ENCODE data around the gene TC2N. TPM values are rescaled to one million over a fixed set of nuclear protein-coding genes. Genes with fewer than 3 reads are reported as not detected.

Gene TC2N
- total and polyA plus RNA-seq, 2 donors (not counting 3 experiments of a cell fraction or from before 2014, with no cell fraction given), result 0.40 TPM; not detected in 1

DNA sequence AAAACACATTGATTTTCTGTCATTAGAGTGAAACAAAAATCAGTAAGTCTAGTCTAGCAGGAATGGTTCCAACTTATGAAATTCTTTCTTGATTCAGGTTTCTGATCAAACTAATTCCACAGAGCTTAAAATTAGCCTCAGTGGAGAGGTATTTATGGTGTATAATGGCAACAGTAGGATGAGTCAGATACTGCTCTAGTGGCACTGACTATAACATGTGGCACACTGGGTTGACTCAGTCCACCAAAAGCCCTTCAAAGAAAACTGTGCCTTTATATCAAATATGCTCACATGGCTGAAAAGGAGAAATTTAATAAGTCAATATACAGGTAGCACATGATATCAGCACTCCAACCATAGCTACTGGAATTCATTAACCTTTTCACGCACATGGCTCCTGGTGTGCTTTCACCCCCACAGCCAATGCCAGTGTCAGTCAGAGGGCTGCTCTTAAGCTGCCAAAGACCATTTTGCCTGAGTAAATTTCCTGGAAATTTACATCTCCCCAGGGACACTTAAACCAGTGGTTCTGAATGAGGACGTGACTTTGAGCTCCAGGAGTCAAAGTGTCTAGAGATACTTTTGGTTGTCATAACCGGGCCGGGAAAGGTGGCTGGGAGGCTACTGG lies 113.7 kb downstream of the TC2N start:
- Histone ChIP-seq H3K27ac (ENCODE audit: insufficient read depth, low read depth, low read length) (no peak overlapping the region), H3K36me3 (ENCODE audit: control insufficient read depth in 2 of 2, extremely low read depth in 1 of 2, insufficient read depth in 2 of 2, low read length in 2 of 2) (no peaks in the 10 kb centered on the region), H2AFZ (ENCODE audit: low read depth, low read length) (no peak overlapping the region), H3K4me2 (ENCODE audit: insufficient read depth, low read length) (no peak overlapping the region), H4K20me1 (replicated peaks; ENCODE audit: control insufficient read depth, extremely low read depth, insufficient read depth, low read length) (no peaks in the 10 kb centered on the region), H3K27me3 (ENCODE audit: control insufficient read depth in 2 of 2, insufficient read depth in 2 of 2, low read length in 2 of 2) (peaks cover 2 to 7% of the 10 kb centered on the region in 2 experiments), H3K4me3 (replicated peaks in 1 of 3; ENCODE audit: insufficient read depth in 1 of 3, low read depth in 1 of 3, low read length in 3 of 3) (no peak overlapping the region), H3K9ac (replicated peaks; ENCODE audit: extremely low read depth, insufficient read depth, low read length) (no peak overlapping the region), H3K79me2 (ENCODE audit: control insufficient read depth, insufficient read depth, low read length) (no peaks in the 10 kb centered on the region), H3K9me3 (replicated peaks; ENCODE audit: control insufficient read depth, insufficient read depth, low read length) (no peaks in the 10 kb centered on the region), H3K9me1 (replicated peaks; ENCODE audit: control insufficient read depth, extremely low read depth, insufficient read depth, low read length) (no peaks in the 10 kb centered on the region), H3K4me1 (ENCODE audit: control insufficient read depth, extremely low read depth, insufficient read depth, low read length) (no peaks in the 10 kb centered on the region)
- POLR2A ChIA-PET, result no interaction called here
- dilution Hi-C loops (cut with MboI; ENCODE audit: extremely low pct_ligation_motif_present, low sequenced_read_pairs) (no loop called here), intact Hi-C loops (cut with micrococcal nuclease) (no loop called here)
- CTCF ChIA-PET, result no interaction called here
- no peak for TF ChIP-seq JUN (IDR thresholded peaks at IDR 0.05; ENCODE audit: borderline replicate concordance, insufficient read depth, insufficient read length, low read depth)
- DNase-seq (ENCODE audit: low read depth, low spot score) (no peak), FAIRE-seq (no peak)
- BruUV-seq (replicated peaks), result no TSS peak

DNA sequence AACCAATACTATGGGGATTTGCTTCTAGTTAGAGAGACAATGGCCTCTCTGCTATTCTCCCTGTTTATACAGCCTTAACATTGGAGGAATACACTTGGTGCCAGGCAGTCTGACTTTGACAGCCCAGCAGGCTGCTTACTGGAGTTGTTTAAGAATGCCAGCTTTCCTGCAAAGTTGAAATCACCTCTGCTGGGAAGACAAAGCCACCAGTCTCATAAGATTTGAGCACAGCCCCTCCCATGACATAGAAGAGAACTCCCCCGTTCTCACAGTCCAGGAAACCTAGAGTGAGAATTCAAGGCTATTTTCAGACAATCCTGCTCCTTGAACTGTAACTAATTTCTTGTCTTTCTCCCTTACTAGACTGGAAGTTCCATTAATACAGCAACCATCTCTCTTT lies 114.4 kb downstream of the TC2N start:
- no peak overlapping the region for H3K4me2 ChIP-seq (ENCODE audit: insufficient read depth, low read length)
- FAIRE-seq (no peak), DNase-seq (ENCODE audit: low read depth, low spot score) (no peak)
- H3K27me3 ChIP-seq (ENCODE audit: control insufficient read depth in 2 of 2, insufficient read depth in 2 of 2, low read length in 2 of 2), result peaks cover 0 to 7% of the 10 kb centered on the region in 2 experiments
- H3K9me1 ChIP-seq (replicated peaks; ENCODE audit: control insufficient read depth, extremely low read depth, insufficient read depth, low read length), result no peaks in the 10 kb centered on the region
- no peaks in the 10 kb centered on the region for H4K20me1 ChIP-seq (replicated peaks; ENCODE audit: control insufficient read depth, extremely low read depth, insufficient read depth, low read length)
- no peak overlapping the region for H3K9ac ChIP-seq (replicated peaks; ENCODE audit: extremely low read depth, insufficient read depth, low read length)
- TF ChIP-seq POLR2AphosphoS5 (IDR thresholded peaks at IDR 0.05; ENCODE audit: insufficient read depth, low read depth, low read length) (no peak), FOS (IDR thresholded peaks at IDR 0.05; ENCODE audit: borderline replicate concordance, insufficient read depth, low read length) (no peak), GATA2 (IDR thresholded peaks at IDR 0.05; ENCODE audit: insufficient read depth, insufficient read length, low read depth, low read length) (no peak), POLR2A (IDR thresholded peaks at IDR 0.05; ENCODE audit: low read depth, low read length) (no peak), MYC (IDR thresholded peaks at IDR 0.05; ENCODE audit: low read depth, low read length) (no peak), JUN (IDR thresholded peaks at IDR 0.05; ENCODE audit: borderline replicate concordance, insufficient read depth, insufficient read length, low read depth) (no peak), EZH2 (IDR thresholded peaks at IDR 0.05; ENCODE audit: borderline replicate concordance, low read depth, low read length, severe bottlenecking) (no peak)
- TF ChIP-seq, protein P1, sequence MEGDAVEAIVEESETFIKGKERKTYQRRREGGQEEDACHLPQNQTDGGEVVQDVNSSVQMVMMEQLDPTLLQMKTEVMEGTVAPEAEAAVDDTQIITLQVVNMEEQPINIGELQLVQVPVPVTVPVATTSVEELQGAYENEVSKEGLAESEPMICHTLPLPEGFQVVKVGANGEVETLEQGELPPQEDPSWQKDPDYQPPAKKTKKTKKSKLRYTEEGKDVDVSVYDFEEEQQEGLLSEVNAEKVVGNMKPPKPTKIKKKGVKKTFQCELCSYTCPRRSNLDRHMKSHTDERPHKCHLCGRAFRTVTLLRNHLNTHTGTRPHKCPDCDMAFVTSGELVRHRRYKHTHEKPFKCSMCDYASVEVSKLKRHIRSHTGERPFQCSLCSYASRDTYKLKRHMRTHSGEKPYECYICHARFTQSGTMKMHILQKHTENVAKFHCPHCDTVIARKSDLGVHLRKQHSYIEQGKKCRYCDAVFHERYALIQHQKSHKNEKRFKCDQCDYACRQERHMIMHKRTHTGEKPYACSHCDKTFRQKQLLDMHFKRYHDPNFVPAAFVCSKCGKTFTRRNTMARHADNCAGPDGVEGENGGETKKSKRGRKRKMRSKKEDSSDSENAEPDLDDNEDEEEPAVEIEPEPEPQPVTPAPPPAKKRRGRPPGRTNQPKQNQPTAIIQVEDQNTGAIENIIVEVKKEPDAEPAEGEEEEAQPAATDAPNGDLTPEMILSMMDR (IDR thresholded peaks at IDR 0.05; ENCODE audit: extremely low read depth in 1 of 2, insufficient read depth in 1 of 2, low read depth in 1 of 2, low read length in 2 of 2), result no peak
- TF ChIP-seq, protein P2, sequence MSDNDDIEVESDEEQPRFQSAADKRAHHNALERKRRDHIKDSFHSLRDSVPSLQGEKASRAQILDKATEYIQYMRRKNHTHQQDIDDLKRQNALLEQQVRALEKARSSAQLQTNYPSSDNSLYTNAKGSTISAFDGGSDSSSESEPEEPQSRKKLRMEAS (IDR thresholded peaks at IDR 0.05; ENCODE audit: insufficient read depth, insufficient read length), result no peak
- intact Hi-C loops (cut with micrococcal nuclease), result no loop called here
- BruUV-seq (replicated peaks), result no TSS peak
- CTCF ChIA-PET, result no interaction called here
- no peaks in the 10 kb centered on the region for H3K4me1 ChIP-seq (ENCODE audit: control insufficient read depth, extremely low read depth, insufficient read depth, low read length)
- no peaks in the 10 kb centered on the region for H3K79me2 ChIP-seq (ENCODE audit: control insufficient read depth, insufficient read depth, low read length)
- H3K36me3 ChIP-seq (ENCODE audit: control insufficient read depth in 2 of 2, extremely low read depth in 1 of 2, insufficient read depth in 2 of 2, low read length in 2 of 2), result no peaks in the 10 kb centered on the region
- H3K9me3 ChIP-seq (replicated peaks; ENCODE audit: control insufficient read depth, insufficient read depth, low read length), result no peaks in the 10 kb centered on the region
- H2AFZ ChIP-seq (ENCODE audit: low read depth, low read length), result no peak overlapping the region
- no peak overlapping the region for H3K4me3 ChIP-seq (replicated peaks in 1 of 3; ENCODE audit: insufficient read depth in 1 of 3, low read depth in 1 of 3, low read length in 3 of 3)
- no peak overlapping the region for H3K27ac ChIP-seq (ENCODE audit: insufficient read depth, low read depth, low read length)
- dilution Hi-C loops (cut with MboI; ENCODE audit: extremely low pct_ligation_motif_present, low sequenced_read_pairs), result no loop called here
- POLR2A ChIA-PET, result no interaction called here

Data from endothelial cell of umbilical vein (primary cell).